Esophagus muscularis mucosa (tissue), 4 donors: Measurements from ENCODE around the gene GADD45B.

Source experiments
- EP300 ChIP-seq: sonication (generic); formaldehyde crosslinking; IDR thresholded peaks from one replicate; pipeline ENCODE4 v1.6.1; 2017; ENCODE audit warnings: antibody characterized with exemption
- POLR2A ChIP-seq: fragments of 450-650 bp; IDR thresholded peaks from one replicate; pipeline ENCODE4 v1.6.1; 2017; ENCODE audit warnings: antibody characterized with exemption, moderate library complexity, mild to moderate bottlenecking, low read depth
- POLR2AphosphoS5 ChIP-seq, 2 donors: sonication (generic); formaldehyde crosslinking; IDR thresholded peaks; one replicate each; pipeline ENCODE4 v1.6.1; 2017; ENCODE audit warnings: antibody characterized with exemption in 2 of 2
- TF ChIP-seq, protein P1 (sequence below), 3 experiments: fragments of 200-600 bp in 2 of 3; fragments of 450-650 bp in 1 of 3; sonication (generic) in 2 of 3; IDR thresholded peaks; one replicate each; pipeline ENCODE4 v1.5.1; 2017 to 2019; ENCODE audit warnings: antibody characterized with exemption in 3 of 3, mild to moderate bottlenecking in 2 of 3, moderate library complexity in 1 of 3

DNA sequence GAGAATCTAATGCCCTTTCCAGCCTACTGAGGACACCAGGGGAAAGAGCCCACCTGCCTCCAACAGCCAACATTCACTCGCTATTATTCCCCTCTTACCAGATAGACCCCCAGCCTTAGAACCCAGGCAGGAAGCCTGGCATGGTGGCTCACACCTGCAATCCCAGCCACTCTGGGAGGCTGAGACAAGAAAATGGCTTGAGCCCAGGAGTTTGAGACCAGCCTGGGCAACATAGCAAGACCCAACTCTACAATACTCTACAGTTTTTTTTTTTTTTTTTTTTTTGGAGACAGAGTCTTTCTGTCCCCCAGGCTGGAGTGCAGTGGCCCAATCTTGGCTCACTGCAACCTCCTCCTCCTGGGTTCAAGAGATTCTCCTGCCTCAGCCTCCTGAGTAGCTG, 15.7 kb upstream of the GADD45B start:
- TF ChIP-seq POLR2A (no peak), EP300 (no peak), POLR2AphosphoS5 (IDR thresholded peaks at IDR 0.05) (no peak)
- TF ChIP-seq, protein P1, sequence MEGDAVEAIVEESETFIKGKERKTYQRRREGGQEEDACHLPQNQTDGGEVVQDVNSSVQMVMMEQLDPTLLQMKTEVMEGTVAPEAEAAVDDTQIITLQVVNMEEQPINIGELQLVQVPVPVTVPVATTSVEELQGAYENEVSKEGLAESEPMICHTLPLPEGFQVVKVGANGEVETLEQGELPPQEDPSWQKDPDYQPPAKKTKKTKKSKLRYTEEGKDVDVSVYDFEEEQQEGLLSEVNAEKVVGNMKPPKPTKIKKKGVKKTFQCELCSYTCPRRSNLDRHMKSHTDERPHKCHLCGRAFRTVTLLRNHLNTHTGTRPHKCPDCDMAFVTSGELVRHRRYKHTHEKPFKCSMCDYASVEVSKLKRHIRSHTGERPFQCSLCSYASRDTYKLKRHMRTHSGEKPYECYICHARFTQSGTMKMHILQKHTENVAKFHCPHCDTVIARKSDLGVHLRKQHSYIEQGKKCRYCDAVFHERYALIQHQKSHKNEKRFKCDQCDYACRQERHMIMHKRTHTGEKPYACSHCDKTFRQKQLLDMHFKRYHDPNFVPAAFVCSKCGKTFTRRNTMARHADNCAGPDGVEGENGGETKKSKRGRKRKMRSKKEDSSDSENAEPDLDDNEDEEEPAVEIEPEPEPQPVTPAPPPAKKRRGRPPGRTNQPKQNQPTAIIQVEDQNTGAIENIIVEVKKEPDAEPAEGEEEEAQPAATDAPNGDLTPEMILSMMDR (IDR thresholded peaks at IDR 0.05) = no peak
